B cell (primary cell): Measurements from ENCODE around the gene SPRY4. TPM values are rescaled to one million over a fixed set of nuclear protein-coding genes. Genes with fewer than 3 reads are reported as not detected.

Source experiments
- ATAC-seq: fragments of 200-7000 bp; cut with Tn5 transposase; one replicate; pipeline ENCODE4 v1.10.0; 2021; ENCODE audit warnings: low read depth, mild to moderate bottlenecking, moderate number of reproducible peaks, moderate library complexity
- CTCF ChIA-PET: fragments of 350-600 bp; sonication (Branson Sonifier 250); formaldehyde crosslinking; loops from one replicate; lab custom pipeline; 2021; ENCODE audit warnings: antibody characterized with exemption, inconsistent platforms; lab: Charles Lee
- POLR2A ChIA-PET: fragments of 350-600 bp; sonication (Branson Sonifier 250); formaldehyde crosslinking; loops from one replicate; lab custom pipeline; 2021; ENCODE audit warnings: antibody characterized with exemption; lab: Charles Lee
- DNase-seq: peaks from one replicate; pipeline ENCODE4 v3.0.0; 2013
- H2AFZ ChIP-seq: 2 replicates; pipeline ENCODE4 v1.6.1; 2012; ENCODE audit warnings: mild to moderate bottlenecking, low read depth, low read length; ENCODE audit not compliant: insufficient read depth, poor library complexity, severe bottlenecking
- H3K27ac ChIP-seq, 2 donors: 1 replicate in 1 of 2; 2 replicates in 1 of 2; pipeline ENCODE4 v1.5.1; 2012 to 2013; ENCODE audit warnings: low read length in 2 of 2, mild to moderate bottlenecking in 2 of 2, moderate library complexity in 1 of 2
- H3K27me3 ChIP-seq, 4 experiments: fragments of 200-600 bp in 1 of 4; sonication (generic) in 1 of 4; replicated peaks in 1 of 4; 1 replicate in 2 of 4; 2 replicates in 2 of 4; pipeline versions ENCODE4 v1.6.1 to v1.7.0; 2013 to 2016; ENCODE audit warnings: low read length in 3 of 4, mild to moderate bottlenecking in 2 of 4, mixed read lengths in 1 of 4, moderate library complexity in 1 of 4; ENCODE audit not compliant: insufficient read depth in 4 of 4, control insufficient read depth in 3 of 4; ENCODE audit errors: control extremely low read depth in 1 of 4
- H3K36me3 ChIP-seq, 2 experiments: replicated peaks in 1 of 2; 1 replicate in 1 of 2; 2 replicates in 1 of 2; pipeline versions ENCODE4 v1.6.1 to v1.7.1; 2013; ENCODE audit warnings: low read length in 1 of 2; ENCODE audit not compliant: insufficient read depth in 2 of 2, control insufficient read depth in 1 of 2; ENCODE audit errors: control extremely low read depth in 1 of 2, extremely low read depth in 1 of 2
- H3K4me1 ChIP-seq, 2 donors: fragments of 200-600 bp in 1 of 2; sonication (generic) in 1 of 2; 1 replicate in 1 of 2; 2 replicates in 1 of 2; pipeline versions ENCODE4 v1.5.1 to v1.6.1; 2013 to 2017; ENCODE audit warnings: low read length in 2 of 2; ENCODE audit not compliant: control insufficient read depth in 2 of 2, insufficient read depth in 2 of 2
- H3K4me2 ChIP-seq: replicated peaks from 2 replicates; pipeline ENCODE3; 2012; ENCODE audit warnings: mild to moderate bottlenecking, low read depth, low read length; ENCODE audit not compliant: poor library complexity, severe bottlenecking
- H3K4me3 ChIP-seq, 5 experiments: fragments of 200-600 bp in 1 of 5; sonication (generic) in 1 of 5; 1 replicate in 3 of 5; 2 replicates in 2 of 5; pipeline versions ENCODE4 v1.5.1 to v1.7.0; 2011 to 2016; ENCODE audit warnings: low read length in 4 of 5, mild to moderate bottlenecking in 4 of 5, low read depth in 2 of 5, control low read depth in 1 of 5, moderate library complexity in 1 of 5; ENCODE audit not compliant: insufficient read depth in 1 of 5; ENCODE audit errors: control extremely low read depth in 1 of 5, extremely low read depth in 1 of 5
- H3K79me2 ChIP-seq: fragments of 200-600 bp; sonication (generic); one replicate; pipeline ENCODE4 v1.6.0; 2016; ENCODE audit warnings: low read length; ENCODE audit not compliant: control insufficient read depth, insufficient read depth
- H3K9ac ChIP-seq: fragments of 200-600 bp; sonication (generic); 2 replicates; pipeline ENCODE4 v1.6.1; 2017; ENCODE audit warnings: mild to moderate bottlenecking, low read length, moderate library complexity
- H3K9me3 ChIP-seq, 3 donors: one replicate each; pipeline versions ENCODE4 v1.6.1 to v1.7.1; 2013; ENCODE audit warnings: low read length in 2 of 3; ENCODE audit not compliant: control insufficient read depth in 2 of 3, insufficient read depth in 1 of 3; ENCODE audit errors: control extremely low read depth in 1 of 3
- H4K20me1 ChIP-seq: 2 replicates; pipeline ENCODE4 v1.6.0; 2012; ENCODE audit warnings: mild to moderate bottlenecking, low read length; ENCODE audit not compliant: insufficient read depth, control insufficient read depth, poor library complexity, severe bottlenecking
- H3K27ac Mint-ChIP-seq: one replicate; pipeline ENCODE4 v1.8.0; 2021; ENCODE audit warnings: mixed read lengths
- H3K27me3 Mint-ChIP-seq: one replicate; pipeline ENCODE4 v1.8.0; 2021; ENCODE audit warnings: mixed read lengths
- H3K4me1 Mint-ChIP-seq: one replicate; pipeline ENCODE4 v1.8.0; 2021; ENCODE audit warnings: mixed read lengths
- H3K4me3 Mint-ChIP-seq: one replicate; pipeline ENCODE4 v1.8.0; 2021; ENCODE audit warnings: mixed read lengths
- H3K9me3 Mint-ChIP-seq: one replicate; pipeline ENCODE4 v1.8.0; 2022; ENCODE audit warnings: mixed read lengths; ENCODE audit not compliant: insufficient read depth
- EZH2 ChIP-seq: IDR thresholded peaks from 2 replicates; pipeline ENCODE4 v1.6.1; 2012; ENCODE audit warnings: borderline replicate concordance, low read depth, mild to moderate bottlenecking, moderate library complexity, low read length; ENCODE audit not compliant: insufficient read depth, poor library complexity, severe bottlenecking
- WGBS: methylation state at CpG from one replicate; pipeline ENCODE4 v1.1.5; 2013; ENCODE audit warnings: missing lambda C conversion rate; ENCODE audit not compliant: insufficient coverage; 5-methylcytosine and 5-hydroxymethylcytosine counted together
- intact Hi-C: fragments of 100-400 bp; cut with micrococcal nuclease; formaldehyde crosslinking; loops from one replicate; pipeline ENCODE4 v1.10.0; 2022
- polyA plus RNA-seq: library from polyadenylated mRNA; depleted of rRNA; stranded (reverse); fragments of >200 nt; gene quantifications from 2 replicates; pipeline ENCODE4 v1.2.3, GENCODE V29; 2012
- total RNA-seq, 2 donors: library from RNA; stranded (reverse); fragments of 120-200 nt in 1 of 2; gene quantifications; 1 replicate in 1 of 2; 2 replicates in 1 of 2; pipeline versions ENCODE4 v1.2.3 to v1.2.4, GENCODE V29; 2013 to 2022
- TF ChIP-seq, protein P1 (sequence below): fragments of 200-600 bp; IDR thresholded peaks from one replicate; pipeline ENCODE4 v1.8.0; 2022; ENCODE audit warnings: antibody characterized with exemption, mild to moderate bottlenecking

Gene SPRY4
- total and polyA plus RNA-seq, 2 donors (not counting 1 experiment from before 2014, with no cell fraction given) = 0.06 TPM; not detected in 1

GRCh38 chr5:142286111-142286510 lies 38.7 kb downstream of the SPRY4 start:
- Histone ChIP-seq H3K4me2 (no peak overlapping the region), H3K27ac (no peak overlapping the region), H3K9ac (no peak overlapping the region), H4K20me1 (no peaks in the 10 kb centered on the region), H3K27me3 (no peaks in the 10 kb centered on the region), H3K4me1 (peaks cover 0 to 5% of the 10 kb centered on the region in 2 donors), H3K36me3 (no peaks in the 10 kb centered on the region), H3K9me3 (no peaks in the 10 kb centered on the region), H2AFZ (no peak overlapping the region), H3K79me2 (no peaks in the 10 kb centered on the region), H3K4me3 (no peak overlapping the region)
- Mint-ChIP-seq H3K27me3 (peaks cover 9% of the 10 kb centered on the region), H3K4me1 (peaks cover 6% of the 10 kb centered on the region), H3K4me3 (no peak overlapping the region), H3K9me3 (no peaks in the 10 kb centered on the region), H3K27ac (no peak overlapping the region)
- ChIA-PET POLR2A (no interaction called here), CTCF (no interaction called here)
- DNase-seq = no peak
- intact Hi-C loops = no loop called here
- TF ChIP-seq, protein P1, sequence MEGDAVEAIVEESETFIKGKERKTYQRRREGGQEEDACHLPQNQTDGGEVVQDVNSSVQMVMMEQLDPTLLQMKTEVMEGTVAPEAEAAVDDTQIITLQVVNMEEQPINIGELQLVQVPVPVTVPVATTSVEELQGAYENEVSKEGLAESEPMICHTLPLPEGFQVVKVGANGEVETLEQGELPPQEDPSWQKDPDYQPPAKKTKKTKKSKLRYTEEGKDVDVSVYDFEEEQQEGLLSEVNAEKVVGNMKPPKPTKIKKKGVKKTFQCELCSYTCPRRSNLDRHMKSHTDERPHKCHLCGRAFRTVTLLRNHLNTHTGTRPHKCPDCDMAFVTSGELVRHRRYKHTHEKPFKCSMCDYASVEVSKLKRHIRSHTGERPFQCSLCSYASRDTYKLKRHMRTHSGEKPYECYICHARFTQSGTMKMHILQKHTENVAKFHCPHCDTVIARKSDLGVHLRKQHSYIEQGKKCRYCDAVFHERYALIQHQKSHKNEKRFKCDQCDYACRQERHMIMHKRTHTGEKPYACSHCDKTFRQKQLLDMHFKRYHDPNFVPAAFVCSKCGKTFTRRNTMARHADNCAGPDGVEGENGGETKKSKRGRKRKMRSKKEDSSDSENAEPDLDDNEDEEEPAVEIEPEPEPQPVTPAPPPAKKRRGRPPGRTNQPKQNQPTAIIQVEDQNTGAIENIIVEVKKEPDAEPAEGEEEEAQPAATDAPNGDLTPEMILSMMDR = no peak
- TF ChIP-seq EZH2 = no peak
- ATAC-seq = no peak
- WGBS = 94% methylated on average over 9 of the region's 12 CpGs

GRCh38 chr5:142283304-142283703 lies 41.5 kb downstream of the SPRY4 start:
- ChIA-PET CTCF (no interaction called here), POLR2A (no interaction called here)
- H3K9ac ChIP-seq = no peak overlapping the region
- TF ChIP-seq, protein P1 = no peak
- no peak for TF ChIP-seq EZH2
- no peaks in the 10 kb centered on the region for H3K79me2 ChIP-seq
- peaks cover 4% of the 10 kb centered on the region for H3K4me1 Mint-ChIP-seq
- ATAC-seq = no peak
- intact Hi-C loops = no loop called here
- H3K4me1 ChIP-seq = peaks cover 0 to 5% of the 10 kb centered on the region in 2 donors
- no peaks in the 10 kb centered on the region for H4K20me1 ChIP-seq
- no peaks in the 10 kb centered on the region for H3K9me3 ChIP-seq
- H3K4me3 Mint-ChIP-seq = no peak overlapping the region
- no peaks in the 10 kb centered on the region for H3K27me3 ChIP-seq
- H3K9me3 Mint-ChIP-seq = no peaks in the 10 kb centered on the region
- no peak overlapping the region for H3K4me2 ChIP-seq
- H3K27ac Mint-ChIP-seq = no peak overlapping the region
- no peaks in the 10 kb centered on the region for H3K36me3 ChIP-seq
- no peak overlapping the region for H2AFZ ChIP-seq
- WGBS = 36% methylated on average over 3 of the region's 6 CpGs
- H3K27ac ChIP-seq = no peak overlapping the region
- no peaks in the 10 kb centered on the region for H3K27me3 Mint-ChIP-seq
- no peak overlapping the region for H3K4me3 ChIP-seq
- DNase-seq = no peak
